GM19397 (cell line): ENCODE measurements around the gene CD93.

Source experiments
- ATAC-seq: cut with Tn5 transposase; IDR thresholded peaks from one replicate; pipeline ENCODE4 v1.9.1; 2021; ENCODE audit warnings: mild to moderate bottlenecking, moderate library complexity; ENCODE audit not compliant: unreplicated experiment

The CD93 gene

DNA sequence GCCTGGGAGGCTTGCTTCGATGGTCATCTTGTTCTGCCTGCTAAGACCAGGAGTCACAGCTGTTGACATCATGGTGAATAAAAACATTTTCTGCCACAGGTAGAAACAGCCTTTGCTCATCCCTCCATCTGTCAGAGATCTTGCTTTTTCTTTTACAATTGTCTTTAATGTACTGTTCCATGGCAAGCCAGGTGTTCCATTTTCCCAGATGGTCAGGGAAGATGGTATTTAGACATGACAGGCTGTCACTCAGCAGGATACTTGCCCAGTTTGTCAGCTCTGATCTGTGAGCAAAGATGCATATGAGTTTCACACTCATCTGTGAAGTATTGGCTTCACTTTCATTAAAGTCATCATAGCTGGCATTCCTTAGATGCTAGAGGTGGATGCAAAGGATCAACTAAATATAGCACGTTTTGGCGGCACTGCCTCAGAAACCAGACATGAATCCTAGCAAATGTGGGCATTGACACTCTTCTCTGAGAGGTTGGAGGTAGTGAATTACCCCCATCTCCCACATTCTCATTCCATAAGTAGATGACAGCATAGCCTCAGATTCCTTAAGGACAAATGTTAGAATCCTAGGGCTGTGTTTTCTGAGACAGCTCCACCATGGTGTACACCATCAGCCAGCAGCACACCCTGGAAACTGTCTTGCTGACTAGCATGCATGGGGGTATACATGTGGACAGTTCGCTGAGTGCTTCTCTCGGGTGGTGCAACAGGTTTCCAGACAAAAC, 46.8 kb downstream of the CD93 start:
- no peak for ATAC-seq

GRCh38 chr20:23037017-23037481, 49.1 kb downstream of the CD93 start:
- ATAC-seq, result no peak

- ATAC-seq, result no peak
These were observed 49.8 kb downstream of the CD93 start for GRCh38 chr20:23036371-23036770.

DNA sequence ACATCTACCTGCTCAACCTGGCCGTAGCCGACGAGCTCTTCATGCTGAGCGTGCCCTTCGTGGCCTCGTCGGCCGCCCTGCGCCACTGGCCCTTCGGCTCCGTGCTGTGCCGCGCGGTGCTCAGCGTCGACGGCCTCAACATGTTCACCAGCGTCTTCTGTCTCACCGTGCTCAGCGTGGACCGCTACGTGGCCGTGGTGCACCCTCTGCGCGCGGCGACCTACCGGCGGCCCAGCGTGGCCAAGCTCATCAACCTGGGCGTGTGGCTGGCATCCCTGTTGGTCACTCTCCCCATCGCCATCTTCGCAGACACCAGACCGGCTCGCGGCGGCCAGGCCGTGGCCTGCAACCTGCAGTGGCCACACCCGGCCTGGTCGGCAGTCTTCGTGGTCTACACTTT, 50.4 kb downstream of the CD93 start:
- ATAC-seq, result no peak

- no peak for ATAC-seq
These were observed 51.1 kb downstream of the CD93 start, which contains the start of gene SSTR4 for GRCh38 chr20:23034721-23035671. SSTR4 (plus strand) TSS chr20:23035312; CDS start chr20:23035484, 172 bp downstream.

DNA sequence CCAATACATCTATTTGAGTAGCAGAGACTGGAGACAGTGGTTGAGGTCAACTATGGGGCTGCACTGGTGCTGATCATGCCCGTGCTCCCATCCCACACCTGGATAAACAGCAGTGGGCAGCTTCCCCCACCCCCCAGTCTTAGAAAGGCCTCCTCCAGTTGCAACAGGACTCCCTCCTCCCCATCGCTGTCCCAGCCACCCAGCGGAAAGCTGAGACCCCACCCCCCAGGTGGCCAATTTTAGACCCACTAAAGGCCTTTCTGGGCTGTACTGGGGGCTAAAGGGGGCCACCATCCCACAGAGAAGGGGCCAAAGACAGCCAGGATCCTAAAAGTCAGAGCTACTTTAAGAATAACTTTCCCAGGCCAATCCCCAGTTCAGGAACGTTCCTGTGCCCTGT, 52.2 kb downstream of the CD93 start:
- ATAC-seq, result no peak

DNA sequence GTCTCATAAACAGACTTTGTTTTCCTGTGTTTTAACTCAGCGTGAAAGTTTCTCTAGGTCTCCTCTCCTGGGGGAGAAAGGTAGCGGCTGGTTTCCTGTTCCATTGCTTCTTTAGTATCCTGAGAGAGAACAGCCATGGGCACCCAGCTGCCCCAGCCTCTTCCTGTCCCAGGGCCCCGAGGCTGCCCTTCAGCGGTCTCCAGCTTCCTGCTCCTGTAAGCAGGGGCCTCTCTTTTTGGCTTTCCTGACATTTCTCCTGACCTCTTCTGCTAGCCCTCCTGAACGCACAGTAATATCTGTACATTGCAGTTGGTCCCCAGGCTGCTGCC, 53.4 kb downstream of the CD93 start:
- no peak for ATAC-seq

DNA sequence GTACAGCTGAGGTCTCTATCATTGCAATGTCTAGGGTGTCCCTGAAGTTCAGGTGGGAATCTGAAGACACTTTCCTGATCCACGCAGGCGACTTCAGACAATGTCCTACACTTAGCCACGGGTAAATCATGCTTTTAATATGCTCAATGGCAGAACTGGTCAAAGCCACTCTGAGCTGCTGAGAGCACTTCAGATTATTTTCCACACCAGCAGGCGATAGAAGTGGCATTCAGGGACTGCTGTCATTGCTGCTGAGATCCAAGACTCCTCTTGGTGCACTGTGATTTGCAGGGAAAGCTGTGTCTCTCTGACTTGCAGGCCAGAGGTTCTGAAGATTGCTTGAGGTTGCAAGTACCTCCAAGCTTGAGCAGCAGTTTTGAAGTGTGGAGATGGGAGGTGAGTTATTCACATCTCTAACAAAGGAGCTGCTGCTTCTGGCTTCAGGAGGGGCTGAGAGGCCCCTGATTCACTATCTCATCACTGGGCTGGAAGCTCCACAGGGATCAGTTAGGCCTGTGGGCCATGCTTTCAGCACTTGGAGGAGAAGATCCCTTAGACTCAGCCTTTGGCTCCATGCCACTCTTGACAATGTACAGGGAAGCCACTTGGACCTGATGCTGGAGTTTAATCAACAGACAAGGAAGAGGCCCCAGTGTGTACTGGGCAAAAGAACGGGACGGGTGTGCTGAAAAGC, 53.9 kb downstream of the CD93 start:
- no peak for ATAC-seq

DNA sequence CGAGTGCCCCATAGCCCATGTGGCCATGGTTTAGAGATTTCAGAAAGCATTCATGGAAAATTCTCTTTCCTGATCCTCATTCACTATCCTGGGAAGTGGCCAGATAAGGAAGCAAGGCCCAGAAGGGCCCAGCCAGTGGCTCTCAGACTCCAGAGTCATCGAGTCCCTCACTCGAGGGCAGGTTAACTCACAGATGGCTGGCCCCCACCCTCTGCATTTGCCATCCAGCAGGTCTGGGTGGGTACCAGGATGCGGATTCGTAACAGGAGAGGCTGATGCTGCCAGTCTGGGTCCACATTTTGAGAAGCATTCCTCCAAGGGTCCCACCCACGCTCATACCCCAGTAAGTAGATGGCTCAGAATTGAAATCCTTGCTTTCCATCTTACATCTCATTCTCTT, 54.8 kb downstream of the CD93 start:
- ATAC-seq, result no peak
